HEK293 (cell line): ENCODE results near the gene ACAD8.

Source experiments
- CTCF ChIA-PET: fragments of 350-600 bp; formaldehyde crosslinking; extraction: SDS; loops from one replicate; lab custom pipeline; 2021; ENCODE audit warnings: antibody characterized with exemption; lab: Yijun Ruan, JAX
- POLR2A ChIA-PET: fragments of 300-600 bp; formaldehyde crosslinking; extraction: SDS; loops from one replicate; lab custom pipeline; 2020; ENCODE audit warnings: antibody characterized with exemption, inconsistent platforms; lab: Yijun Ruan, JAX
- H3K27ac ChIP-seq: fragments of 200-500 bp; sonication (Bioruptor generic); 2 replicates; pipeline ENCODE4 v1.5.1; 2014; ENCODE audit warnings: low read depth, low read length, control low read depth, inconsistent platforms; ENCODE audit errors: extremely low read depth
- H3K36me3 ChIP-seq, 2 experiments: fragments of 200-500 bp in 1 of 2; sonication (Bioruptor generic) in 1 of 2; 1 replicate in 1 of 2; 2 replicates in 1 of 2; pipeline ENCODE4 v1.5.1; 2014 to 2017; ENCODE audit warnings: inconsistent platforms in 2 of 2, low read length in 2 of 2; ENCODE audit not compliant: control insufficient read depth in 2 of 2, insufficient read depth in 1 of 2
- H3K4me1 ChIP-seq: fragments of 200-500 bp; sonication (Bioruptor generic); 2 replicates; pipeline ENCODE4 v1.5.1; 2014; ENCODE audit warnings: mild to moderate bottlenecking, low read length, inconsistent platforms; ENCODE audit not compliant: control insufficient read depth, insufficient read depth
- H3K4me3 ChIP-seq: 2 replicates; pipeline ENCODE4 v1.5.1; 2011; ENCODE audit warnings: low read depth, mild to moderate bottlenecking, control low read depth, low read length, moderate library complexity
- H3K9me3 ChIP-seq: fragments of 200-500 bp; sonication (Bioruptor generic); 2 replicates; pipeline ENCODE4 v1.5.1; 2014; ENCODE audit warnings: low read depth, low read length, inconsistent platforms; ENCODE audit not compliant: control insufficient read depth, insufficient read depth
- AEBP2 ChIP-seq: fragments of 450-650 bp; formaldehyde crosslinking; IDR thresholded peaks from 2 replicates; pipeline ENCODE4 v1.5.1; 2016; ENCODE audit warnings: missing biosample characterization, missing genetic modification characterization, borderline replicate concordance
- ATF2 ChIP-seq: fragments of 450-650 bp; formaldehyde crosslinking; IDR thresholded peaks from 2 replicates; pipeline ENCODE4 v1.5.1; 2016; ENCODE audit warnings: missing biosample characterization, missing genetic modification characterization, low read depth
- HOXA7 ChIP-seq: sonication (generic); formaldehyde crosslinking; IDR thresholded peaks from 2 replicates; pipeline ENCODE4 v1.8.1; 2022; ENCODE audit warnings: missing genetic modification reagents, borderline replicate concordance
- INSM2 ChIP-seq: fragments of 450-650 bp; formaldehyde crosslinking; IDR thresholded peaks from 2 replicates; pipeline ENCODE4 v1.5.1; 2016; ENCODE audit warnings: missing biosample characterization, missing genetic modification characterization
- PRDM2 ChIP-seq: fragments of 450-650 bp; formaldehyde crosslinking; IDR thresholded peaks from 2 replicates; pipeline ENCODE4 v1.5.1; 2016; ENCODE audit warnings: missing biosample characterization, missing genetic modification characterization, borderline replicate concordance
- ZBTB44 ChIP-seq: fragments of 450-650 bp; IDR thresholded peaks from 2 replicates; pipeline ENCODE4 v1.5.1; 2018; ENCODE audit warnings: missing biosample characterization, mild to moderate bottlenecking, missing genetic modification characterization
- ZBTB7A ChIP-seq: fragments of 450-650 bp; formaldehyde crosslinking; IDR thresholded peaks from 2 replicates; pipeline ENCODE4 v1.5.1; 2016; ENCODE audit warnings: low read depth, missing biosample characterization, missing genetic modification characterization
- ZNF114 ChIP-seq: fragments of 450-650 bp; formaldehyde crosslinking; IDR thresholded peaks from 2 replicates; pipeline ENCODE4 v1.5.0; 2017; ENCODE audit warnings: missing biosample characterization, missing genetic modification characterization
- ZNF140 ChIP-seq: fragments of 450-650 bp; formaldehyde crosslinking; IDR thresholded peaks from 2 replicates; pipeline ENCODE4 v1.5.1; 2016; ENCODE audit warnings: missing biosample characterization, missing genetic modification characterization
- ZNF274 ChIP-seq, 2 experiments: fragments of 200-500 bp in 1 of 2; fragments of 450-650 bp in 1 of 2; sonication (Bioruptor generic) in 1 of 2; formaldehyde crosslinking in 1 of 2; IDR thresholded peaks; 2 replicates each; pipeline versions ENCODE4 v1.5.1 to v1.6.1; 2014 to 2016; ENCODE audit warnings: borderline replicate concordance in 1 of 2, inconsistent platforms in 1 of 2, low read length in 1 of 2, missing biosample characterization in 1 of 2, missing genetic modification characterization in 1 of 2
- ZNF394 ChIP-seq: fragments of 450-650 bp; formaldehyde crosslinking; IDR thresholded peaks from 2 replicates; pipeline ENCODE4 v1.5.1; 2016; ENCODE audit warnings: missing biosample characterization, missing genetic modification characterization, mild to moderate bottlenecking, moderate library complexity, borderline replicate concordance
- ZNF521 ChIP-seq: fragments of 450-650 bp; formaldehyde crosslinking; IDR thresholded peaks from 2 replicates; pipeline ENCODE4 v1.5.1; 2017; ENCODE audit warnings: missing biosample characterization, mild to moderate bottlenecking, missing genetic modification characterization
- ZNF529 ChIP-seq: fragments of 450-650 bp; formaldehyde crosslinking; IDR thresholded peaks from 2 replicates; pipeline ENCODE4 v1.5.1; 2017; ENCODE audit warnings: missing genetic modification characterization, missing biosample characterization; ENCODE audit not compliant: insufficient replicate concordance
- ZNF610 ChIP-seq: fragments of 450-650 bp; formaldehyde crosslinking; IDR thresholded peaks from 2 replicates; pipeline ENCODE4 v1.5.1; 2016; ENCODE audit warnings: missing biosample characterization, missing genetic modification characterization, borderline replicate concordance
- ZNF621 ChIP-seq: fragments of 450-650 bp; formaldehyde crosslinking; IDR thresholded peaks from 2 replicates; pipeline ENCODE4 v1.5.1; 2017; ENCODE audit warnings: missing biosample characterization, missing genetic modification characterization
- ZNF837 ChIP-seq: fragments of 450-650 bp; formaldehyde crosslinking; IDR thresholded peaks from 2 replicates; pipeline ENCODE4 v1.5.1; 2016; ENCODE audit warnings: missing biosample characterization, missing genetic modification characterization

Gene ACAD8

GRCh38 chr11:134236834-134237556 is 16.4 kb upstream of the ACAD8 start (continued):
- TF ChIP-seq PRDM2 (tag by site-specific recombination): no peak
- TF ChIP-seq, all 188 proteins: peak for 0

GRCh38 chr11:134237557-134237922 is 15.8 kb upstream of the ACAD8 start:
- CTCF ChIA-PET: no interaction called here
- POLR2A ChIA-PET: interaction anchor here (1.1 kb wide), 1 partner anchor 13 kb away, joined by 4 read pairs; the partner anchor contains the start of genes NCAPD3 and VPS26B

GRCh38 chr11:134238956-134239355 is 14.4 kb upstream of the ACAD8 start:
- H3K4me3 ChIP-seq: no peak overlapping the region
- ChIA-PET POLR2A (no interaction called here), CTCF (no interaction called here)
- H3K27ac ChIP-seq: no peak overlapping the region
- H3K4me1 ChIP-seq: no peaks in the 10 kb centered on the region
- peaks cover 0 to 82% of the 10 kb centered on the region in 2 experiments; a peak in 1 of 3 replicates for H3K36me3 ChIP-seq
- H3K9me3 ChIP-seq: no peaks in the 10 kb centered on the region
- no peak for TF ChIP-seq ZNF529 (tag by site-specific recombination)
- no peak for TF ChIP-seq ZNF114
- TF ChIP-seq INSM2: no peak
- TF ChIP-seq ZNF140 (tag by site-specific recombination): no peak
- TF ChIP-seq ATF2 (tag by site-specific recombination): no peak
- TF ChIP-seq HOXA7 (CRISPR knock-in tag): no peak
- no peak for TF ChIP-seq ZNF521 (tag by site-specific recombination)
- no peak for TF ChIP-seq ZNF837 (tag by site-specific recombination)
- no peak for TF ChIP-seq ZNF621 (tag by site-specific recombination)
- no peak for TF ChIP-seq ZNF274 (IDR thresholded peaks at IDR 0.05; ENCODE audit: low read length)
- TF ChIP-seq ZNF274 (tag by site-specific recombination; IDR thresholded peaks at IDR 0.05; ENCODE audit: borderline replicate concordance): no peak
- no peak for TF ChIP-seq AEBP2

More at GRCh38 chr11:134237557-134237922, 15.8 kb upstream of the ACAD8 start:
- Histone ChIP-seq H3K4me3 (no peak overlapping the region), H3K9me3 (no peaks in the 10 kb centered on the region), H3K4me1 (no peaks in the 10 kb centered on the region), H3K27ac (no peak overlapping the region), H3K36me3 (peaks cover 0 to 68% of the 10 kb centered on the region in 2 experiments; a peak in 1 of 3 replicates)
- no peak for TF ChIP-seq ZNF394 (tag by site-specific recombination)
- TF ChIP-seq ZNF610 (tag by site-specific recombination): no peak
- no peak for TF ChIP-seq ZBTB44 (tag by site-specific recombination)
- TF ChIP-seq ZBTB7A (tag by site-specific recombination): no peak
